ENCODE data around the gene PDE4B. TPM values are rescaled to one million over a fixed set of nuclear protein-coding genes. Genes with fewer than 3 reads are reported as not detected.
"Not testable (repeated sequence)": the region's sequence is repeated elsewhere in the genome, so short reads cannot be mapped to it uniquely, and the experiment has no call there.

The PDE4B gene
- total and polyA plus RNA-seq, 7 experiments from 2014 or later = 43.5 to 99.2 (median 46.7) TPM

GRCh38 chr1:65856591-65856990 is 63.9 kb downstream of the PDE4B start:
- H3K9me3 ChIP-seq (ENCODE audit: control insufficient read depth in 2 of 3, low read length in 3 of 3); H3K27ac Mint-ChIP-seq; H3K27ac ChIP-seq (ENCODE audit: low read depth, low read length); H3K4me3 Mint-ChIP-seq; H3K27me3 ChIP-seq (ENCODE audit: control insufficient read depth in 2 of 2, insufficient read depth in 2 of 2, low read length in 2 of 2); H3K4me3 ChIP-seq (ENCODE audit: low read length); H3K36me3 ChIP-seq (ENCODE audit: control insufficient read depth in 2 of 3, insufficient read depth in 3 of 3, low read length in 3 of 3); H3K4me1 ChIP-seq (ENCODE audit: control insufficient read depth in 2 of 2, insufficient read depth in 2 of 2, low read length in 2 of 2); POLR2A ChIA-PET; CTCF ChIA-PET; DNase-seq; intact Hi-C loops (cut with micrococcal nuclease); H3K36me3 Mint-ChIP-seq; ATAC-seq; H3K4me1 Mint-ChIP-seq: not testable (repeated sequence)
- Mint-ChIP-seq H3K27me3 (peaks cover 0 to 27% (median 5%) of the 10 kb centered on the region in 5 donors), H3K9me3 (peaks cover 0 to 18% (median 9%) of the 10 kb centered on the region in 11 donors)

GRCh38 chr1:65866439-65866838 is 73.7 kb downstream of the PDE4B start:
- Histone ChIP-seq H3K27me3 (ENCODE audit: control insufficient read depth in 2 of 2, insufficient read depth in 2 of 2, low read length in 2 of 2) (no peaks in the 10 kb centered on the region), H3K27ac (ENCODE audit: low read depth, low read length) (no peak overlapping the region), H3K4me1 (ENCODE audit: control insufficient read depth in 2 of 2, insufficient read depth in 2 of 2, low read length in 2 of 2) (no peaks in the 10 kb centered on the region), H3K9me3 (ENCODE audit: control insufficient read depth in 2 of 3, low read length in 3 of 3) (no peaks in the 10 kb centered on the region), H3K36me3 (ENCODE audit: control insufficient read depth in 2 of 3, insufficient read depth in 3 of 3, low read length in 3 of 3) (no peaks in the 10 kb centered on the region), H3K4me3 (ENCODE audit: low read length) (no peak overlapping the region)
- ATAC-seq = no peak
- peaks cover 0 to 10% (median 0%) of the 10 kb centered on the region in 5 donors for H3K36me3 Mint-ChIP-seq
- no peak overlapping the region for H3K4me3 Mint-ChIP-seq
- CTCF ChIA-PET = no interaction called here
- DNase-seq = no peak
- peaks cover 2 to 29% (median 12%) of the 10 kb centered on the region in 11 donors for H3K9me3 Mint-ChIP-seq
- H3K4me1 Mint-ChIP-seq = peaks cover 0 to 10% (median 0%) of the 10 kb centered on the region in 7 donors
- POLR2A ChIA-PET = no interaction called here
- no peak overlapping the region for H3K27ac Mint-ChIP-seq
- intact Hi-C loops (cut with micrococcal nuclease) = loop anchor here in 1 of 2 donors (1.0 kb wide), 2 partner anchors 36 to 54 kb away; no protein-coding TSS in a partner anchor
- H3K27me3 Mint-ChIP-seq = peaks cover 13 to 30% (median 24%) of the 10 kb centered on the region in 5 donors

GRCh38 chr1:65872301-65872700 is 79.6 kb downstream of the PDE4B start:
- no peaks in the 10 kb centered on the region for H3K4me1 ChIP-seq (ENCODE audit: control insufficient read depth in 2 of 2, insufficient read depth in 2 of 2, low read length in 2 of 2)
- ATAC-seq (no peak), DNase-seq (no peak)
- no peaks in the 10 kb centered on the region for H3K36me3 Mint-ChIP-seq
- H3K27me3 ChIP-seq (ENCODE audit: control insufficient read depth in 2 of 2, insufficient read depth in 2 of 2, low read length in 2 of 2) = no peaks in the 10 kb centered on the region
- no peak overlapping the region for H3K4me3 Mint-ChIP-seq
- H3K27ac ChIP-seq (ENCODE audit: low read depth, low read length) = no peak overlapping the region
- H3K9me3 ChIP-seq (ENCODE audit: control insufficient read depth in 2 of 3, low read length in 3 of 3) = no peaks in the 10 kb centered on the region
- no peak overlapping the region for H3K27ac Mint-ChIP-seq
- H3K27me3 Mint-ChIP-seq = peaks cover 0 to 35% (median 10%) of the 10 kb centered on the region in 5 donors
- H3K4me3 ChIP-seq (ENCODE audit: low read length) = no peak overlapping the region
- peaks cover 0 to 9% (median 3%) of the 10 kb centered on the region in 11 donors for H3K9me3 Mint-ChIP-seq
- H3K4me1 Mint-ChIP-seq = peaks cover 0 to 2% (median 0%) of the 10 kb centered on the region in 7 donors
- ChIA-PET POLR2A (no interaction called here), CTCF (no interaction called here)
- intact Hi-C loops (cut with micrococcal nuclease) = no loop called here
- no peaks in the 10 kb centered on the region for H3K36me3 ChIP-seq (ENCODE audit: control insufficient read depth in 2 of 3, insufficient read depth in 3 of 3, low read length in 3 of 3)

GRCh38 chr1:65878342-65878741 is 85.6 kb downstream of the PDE4B start:
- Mint-ChIP-seq H3K9me3 (peaks cover 0 to 16% (median 3%) of the 10 kb centered on the region in 11 donors), H3K27ac (peak overlapping the region in 1 of 9 donors; percentile 29)
- H3K36me3 ChIP-seq (ENCODE audit: control insufficient read depth in 2 of 3, insufficient read depth in 3 of 3, low read length in 3 of 3); H3K4me1 ChIP-seq (ENCODE audit: control insufficient read depth in 2 of 2, insufficient read depth in 2 of 2, low read length in 2 of 2); intact Hi-C loops (cut with micrococcal nuclease); DNase-seq; H3K9me3 ChIP-seq (ENCODE audit: control insufficient read depth in 2 of 3, low read length in 3 of 3); POLR2A ChIA-PET; H3K4me1 Mint-ChIP-seq; H3K36me3 Mint-ChIP-seq; H3K4me3 ChIP-seq (ENCODE audit: low read length); H3K27me3 Mint-ChIP-seq; CTCF ChIA-PET; H3K27ac ChIP-seq (ENCODE audit: low read depth, low read length); H3K27me3 ChIP-seq (ENCODE audit: control insufficient read depth in 2 of 2, insufficient read depth in 2 of 2, low read length in 2 of 2); H3K4me3 Mint-ChIP-seq; ATAC-seq: not testable (repeated sequence)

- H3K4me1 ChIP-seq (ENCODE audit: control insufficient read depth in 2 of 2, insufficient read depth in 2 of 2, low read length in 2 of 2) = no peaks in the 10 kb centered on the region
- H3K27me3 ChIP-seq (ENCODE audit: control insufficient read depth in 2 of 2, insufficient read depth in 2 of 2, low read length in 2 of 2) = no peaks in the 10 kb centered on the region
- H3K4me3 Mint-ChIP-seq = no peak overlapping the region
- H3K36me3 Mint-ChIP-seq = no peaks in the 10 kb centered on the region
- H3K4me1 Mint-ChIP-seq = no peaks in the 10 kb centered on the region
- H3K36me3 ChIP-seq (ENCODE audit: control insufficient read depth in 2 of 3, insufficient read depth in 3 of 3, low read length in 3 of 3) = no peaks in the 10 kb centered on the region
- intact Hi-C loops (cut with micrococcal nuclease) = no loop called here
- POLR2A ChIA-PET = no interaction called here
- H3K9me3 Mint-ChIP-seq = peaks cover 0 to 16% (median 4%) of the 10 kb centered on the region in 11 donors
- ATAC-seq (no peak), DNase-seq (no peak)
- CTCF ChIA-PET = no interaction called here
- peaks cover 0 to 5% (median 3%) of the 10 kb centered on the region in 5 donors for H3K27me3 Mint-ChIP-seq
- H3K9me3 ChIP-seq (ENCODE audit: control insufficient read depth in 2 of 3, low read length in 3 of 3) = no peaks in the 10 kb centered on the region
- H3K27ac ChIP-seq (ENCODE audit: low read depth, low read length) = no peak overlapping the region
- no peak overlapping the region for H3K4me3 ChIP-seq (ENCODE audit: low read length)
- peak overlapping the region in 1 of 9 donors; percentile 36 for H3K27ac Mint-ChIP-seq
Observed at GRCh38 chr1:65880611-65881010, 87.9 kb downstream of the PDE4B start.

- no peak for DNase-seq
- Histone ChIP-seq H3K27me3 (ENCODE audit: control insufficient read depth in 2 of 2, insufficient read depth in 2 of 2, low read length in 2 of 2) (no peaks in the 10 kb centered on the region), H3K9me3 (ENCODE audit: control insufficient read depth in 2 of 3, low read length in 3 of 3) (no peaks in the 10 kb centered on the region), H3K36me3 (ENCODE audit: control insufficient read depth in 2 of 3, insufficient read depth in 3 of 3, low read length in 3 of 3) (no peaks in the 10 kb centered on the region), H3K4me1 (ENCODE audit: control insufficient read depth in 2 of 2, insufficient read depth in 2 of 2, low read length in 2 of 2) (no peaks in the 10 kb centered on the region), H3K27ac (ENCODE audit: low read depth, low read length) (no peak overlapping the region), H3K4me3 (ENCODE audit: low read length) (no peak overlapping the region)
- intact Hi-C loops (cut with micrococcal nuclease) = no loop called here
- ChIA-PET POLR2A (no interaction called here), CTCF (no interaction called here)
- Mint-ChIP-seq H3K36me3 (no peaks in the 10 kb centered on the region), H3K4me3 (no peak overlapping the region), H3K4me1 (no peaks in the 10 kb centered on the region), H3K9me3 (peaks cover 0 to 16% (median 4%) of the 10 kb centered on the region in 11 donors), H3K27ac (no peak overlapping the region), H3K27me3 (peaks cover 0 to 5% (median 3%) of the 10 kb centered on the region in 5 donors)
- no peak for ATAC-seq
Observed at GRCh38 chr1:65881067-65881594, 88.4 kb downstream of the PDE4B start.

GRCh38 chr1:65882076-65882475 is 89.4 kb downstream of the PDE4B start:
- ChIA-PET CTCF (no interaction called here), POLR2A (interaction anchor here (0.6 kb wide), 1 partner anchor 82 kb away, joined by 3 read pairs; no protein-coding TSS in a partner anchor)
- ATAC-seq (no peak), DNase-seq (no peak)
- Mint-ChIP-seq H3K9me3 (peaks cover 0 to 12% (median 2%) of the 10 kb centered on the region in 11 donors), H3K27ac (no peak overlapping the region), H3K4me1 (no peaks in the 10 kb centered on the region), H3K4me3 (no peak overlapping the region), H3K27me3 (peaks cover 0 to 5% (median 0%) of the 10 kb centered on the region in 5 donors), H3K36me3 (no peaks in the 10 kb centered on the region)
- no peaks in the 10 kb centered on the region for H3K4me1 ChIP-seq (ENCODE audit: control insufficient read depth in 2 of 2, insufficient read depth in 2 of 2, low read length in 2 of 2)
- H3K4me3 ChIP-seq (ENCODE audit: low read length) = no peak overlapping the region
- no peaks in the 10 kb centered on the region for H3K9me3 ChIP-seq (ENCODE audit: control insufficient read depth in 2 of 3, low read length in 3 of 3)
- H3K27me3 ChIP-seq (ENCODE audit: control insufficient read depth in 2 of 2, insufficient read depth in 2 of 2, low read length in 2 of 2) = no peaks in the 10 kb centered on the region
- H3K27ac ChIP-seq (ENCODE audit: low read depth, low read length) = no peak overlapping the region
- intact Hi-C loops (cut with micrococcal nuclease) = no loop called here
- H3K36me3 ChIP-seq (ENCODE audit: control insufficient read depth in 2 of 3, insufficient read depth in 3 of 3, low read length in 3 of 3) = no peaks in the 10 kb centered on the region
